Erythroblast (primary cell): ENCODE data around the gene OR6C4.

Experiments
- GATA1 ChIP-seq: IDR thresholded peaks from 2 replicates; pipeline ENCODE4 v1.6.1; 2011; ENCODE audit warnings: low read depth, mild to moderate bottlenecking, control low read depth, low read length, moderate library complexity
- POLR2A ChIP-seq: IDR thresholded peaks from 2 replicates; pipeline ENCODE4 v1.6.1; 2011; ENCODE audit warnings: mild to moderate bottlenecking, low read length

DNA sequence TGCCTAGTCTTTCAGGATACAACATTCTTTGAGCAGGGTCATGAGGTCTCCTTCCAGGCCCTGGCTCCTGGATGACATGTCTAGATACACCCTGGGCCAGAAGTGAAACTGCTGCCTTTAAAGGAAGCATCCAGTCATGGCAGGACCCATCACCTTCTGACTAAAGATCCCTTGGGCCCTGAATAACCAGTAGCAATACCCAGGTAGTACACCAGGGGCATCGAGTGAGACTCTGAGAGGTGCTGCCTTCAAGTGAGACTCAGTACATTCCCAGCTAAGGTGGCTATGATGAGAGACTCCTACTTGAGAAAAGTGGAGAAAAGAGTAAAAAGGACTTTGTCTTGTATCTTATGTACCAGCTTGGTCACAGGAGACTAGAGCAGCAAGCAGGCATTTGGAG lies 33.7 kb upstream of the OR6C4 start:
- TF ChIP-seq POLR2A (no peak), GATA1 (no peak)
